ENCODE data around the gene XYLT1.

XYLT1 gene

GRCh38 chr16:17213974-17214373 is 256.8 kb downstream of the XYLT1 start:
- no peak for DNase-seq (ENCODE audit: insufficient read length, low spot score)
- no peak for FAIRE-seq

- DNase-seq (ENCODE audit: insufficient read length, low spot score) (no peak), FAIRE-seq (no peak)
Observed at GRCh38 chr16:17213025-17213424, 257.7 kb downstream of the XYLT1 start.

- FAIRE-seq = no peak
Observed at GRCh38 chr16:17212606-17213005, 258.2 kb downstream of the XYLT1 start.

GRCh38 chr16:17211797-17212196 is 259.0 kb downstream of the XYLT1 start:
- DNase-seq (ENCODE audit: insufficient read length, low spot score) = no peak
- no peak for FAIRE-seq

More at GRCh38 chr16:17212606-17213005, 258.2 kb downstream of the XYLT1 start:
- DNase-seq (ENCODE audit: insufficient read length, low spot score) = no peak

- DNase-seq (ENCODE audit: insufficient read length, low spot score) (no peak), FAIRE-seq (no peak)
Observed at GRCh38 chr16:17206712-17207111, 264.0 kb downstream of the XYLT1 start.

- FAIRE-seq = no peak
Observed at GRCh38 chr16:17205279-17206211, 265.2 kb downstream of the XYLT1 start.

GRCh38 chr16:17204644-17205043 is 266.1 kb downstream of the XYLT1 start:
- FAIRE-seq (no peak), DNase-seq (ENCODE audit: insufficient read length, low spot score) (no peak)

More at GRCh38 chr16:17205279-17206211, 265.2 kb downstream of the XYLT1 start:
- no peak for DNase-seq (ENCODE audit: insufficient read length, low spot score)

GRCh38 chr16:17204206-17204605 is 266.6 kb downstream of the XYLT1 start:
- DNase-seq (ENCODE audit: insufficient read length, low spot score) (no peak), FAIRE-seq (no peak)

- FAIRE-seq (no peak), DNase-seq (ENCODE audit: insufficient read length, low spot score) (no peak)
Observed at GRCh38 chr16:17203424-17203823, 267.3 kb downstream of the XYLT1 start.

- no peak for FAIRE-seq
Observed at GRCh38 chr16:17199135-17199534, 271.6 kb downstream of the XYLT1 start.

GRCh38 chr16:17196526-17196925 is 274.2 kb downstream of the XYLT1 start:
- FAIRE-seq = no peak
- DNase-seq (ENCODE audit: insufficient read length, low spot score) = no peak

More at GRCh38 chr16:17199135-17199534, 271.6 kb downstream of the XYLT1 start:
- DNase-seq (ENCODE audit: insufficient read length, low spot score) = no peak

- DNase-seq (ENCODE audit: insufficient read length, low spot score) = peak; percentile 28
- FAIRE-seq = peak; percentile 42
Observed at GRCh38 chr16:17194190-17194780, 276.5 kb downstream of the XYLT1 start.

- no peak for FAIRE-seq
Observed at GRCh38 chr16:17193566-17194100, 277.1 kb downstream of the XYLT1 start.

GRCh38 chr16:17184026-17184425 is 286.7 kb downstream of the XYLT1 start:
- no peak for DNase-seq (ENCODE audit: insufficient read length, low spot score)
- FAIRE-seq = no peak

More at GRCh38 chr16:17193566-17194100, 277.1 kb downstream of the XYLT1 start:
- no peak for DNase-seq (ENCODE audit: insufficient read length, low spot score)

GRCh38 chr16:17177959-17178905 is 292.5 kb downstream of the XYLT1 start:
- FAIRE-seq (no peak), DNase-seq (ENCODE audit: insufficient read length, low spot score) (no peak)

GRCh38 chr16:17177242-17177958 is 293.4 kb downstream of the XYLT1 start:
- DNase-seq (ENCODE audit: insufficient read length, low spot score) (no peak), FAIRE-seq (no peak)

GRCh38 chr16:17176199-17176598 is 294.6 kb downstream of the XYLT1 start:
- FAIRE-seq (no peak), DNase-seq (ENCODE audit: insufficient read length, low spot score) (no peak)

GRCh38 chr16:17173281-17173680 is 297.5 kb downstream of the XYLT1 start:
- FAIRE-seq = no peak
- DNase-seq (ENCODE audit: insufficient read length, low spot score) = no peak

GRCh38 chr16:17171250-17172143 is 299.3 kb downstream of the XYLT1 start:
- no peak for DNase-seq (ENCODE audit: insufficient read length, low spot score)
- FAIRE-seq = no peak

Data from GM19239 (cell line).